NOMO-1 treated with dmso at 0.1 percent for 144 hours (cell line): ENCODE data around the gene PDAP1.
"Not testable (repeated sequence)": the region's sequence is repeated elsewhere in the genome, so short reads cannot be mapped to it uniquely, and the experiment has no call there.

Experiments used
- DNase-seq: peaks from one replicate; lab custom pipeline; 2025; ENCODE audit not compliant: unreplicated experiment; lab: John Stamatoyannopoulos, UW

The PDAP1 gene

GRCh38 chr7:99380032-99380822 lies 28.2 kb downstream of the PDAP1 start:
- DNase-seq, result peak; percentile 98

- not testable (repeated sequence) for DNase-seq
Measured at GRCh38 chr7:99379693-99380031, 28.7 kb downstream of the PDAP1 start.

- DNase-seq, result peak; percentile 97
Measured at GRCh38 chr7:99379043-99379577, 29.3 kb downstream of the PDAP1 start.

GRCh38 chr7:99375070-99375807 lies 33.2 kb downstream of the PDAP1 start:
- DNase-seq, result peak; percentile 87

GRCh38 chr7:99374111-99375064 lies 34.0 kb downstream of the PDAP1 start, which contains the start of gene ARPC1B:
Gene ARPC1B (plus strand): TSS chr7:99374730. CDS start chr7:99385715, 10,985 bp downstream.
- DNase-seq, result peak; percentile 92

GRCh38 chr7:99373091-99374066 lies 35.0 kb downstream of the PDAP1 start:
- DNase-seq, result no peak

GRCh38 chr7:99372275-99373090 lies 35.9 kb downstream of the PDAP1 start:
- DNase-seq, result no peak

- no peak for DNase-seq
Measured at GRCh38 chr7:99371376-99371920, 36.9 kb downstream of the PDAP1 start.

GRCh38 chr7:99369767-99370391 lies 38.5 kb downstream of the PDAP1 start:
- DNase-seq, result no peak

GRCh38 chr7:99368750-99369389 lies 39.5 kb downstream of the PDAP1 start:
- DNase-seq, result no peak

GRCh38 chr7:99366646-99367045 lies 41.8 kb downstream of the PDAP1 start:
- DNase-seq, result no peak

GRCh38 chr7:99365318-99366141 lies 42.9 kb downstream of the PDAP1 start:
- DNase-seq, result no peak

GRCh38 chr7:99363286-99363685 lies 45.1 kb downstream of the PDAP1 start:
- DNase-seq, result no peak

- no peak for DNase-seq
Measured at GRCh38 chr7:99362801-99363200, 45.6 kb downstream of the PDAP1 start.

GRCh38 chr7:99359465-99360154 lies 48.8 kb downstream of the PDAP1 start:
- DNase-seq, result no peak

- DNase-seq, result not testable (repeated sequence)
Measured at GRCh38 chr7:99358521-99358920, 49.9 kb downstream of the PDAP1 start.
